GM12892 (cell line): ENCODE results near the gene IL19.

Experiments
- POLR2A ChIP-seq: IDR thresholded peaks from 2 replicates; pipeline ENCODE4 v1.6.1; 2011; ENCODE audit warnings: low read depth, low read length, control low read depth
- TAF1 ChIP-seq: IDR thresholded peaks from 2 replicates; pipeline ENCODE4 v1.6.1; 2011; ENCODE audit warnings: low read depth, mild to moderate bottlenecking, control low read depth, low read length, borderline replicate concordance

- no peak for TF ChIP-seq POLR2A
- TF ChIP-seq TAF1: no peak
These were observed 88.5 kb downstream of the IL19 start for GRCh38 chr1:206859082-206859521.
